HG03196 (cell line): ENCODE data around the gene FOXL1.

Experiments
- ATAC-seq: cut with Tn5 transposase; IDR thresholded peaks from one replicate; pipeline ENCODE4 v1.9.1; 2021; ENCODE audit not compliant: unreplicated experiment

The FOXL1 gene

GRCh38 chr16:86625821-86626220, 47.5 kb downstream of the FOXL1 start:
- no peak for ATAC-seq

- no peak for ATAC-seq
These were observed 47.9 kb downstream of the FOXL1 start for GRCh38 chr16:86626284-86626683.

- ATAC-seq = no peak
These were observed 48.6 kb downstream of the FOXL1 start for GRCh38 chr16:86626966-86627365.

GRCh38 chr16:86628614-86629013, 50.3 kb downstream of the FOXL1 start:
- no peak for ATAC-seq

GRCh38 chr16:86630471-86630870, 52.1 kb downstream of the FOXL1 start:
- ATAC-seq = no peak

GRCh38 chr16:86631444-86631843, 53.1 kb downstream of the FOXL1 start:
- no peak for ATAC-seq
